NCI-H1930 (cell line): ENCODE results near the gene TBC1D21.

Experiments used
- DNase-seq, 2 experiments: peaks; one replicate each; lab custom pipeline; 2025; lab: John Stamatoyannopoulos, UW

TBC1D21 gene, protein sequence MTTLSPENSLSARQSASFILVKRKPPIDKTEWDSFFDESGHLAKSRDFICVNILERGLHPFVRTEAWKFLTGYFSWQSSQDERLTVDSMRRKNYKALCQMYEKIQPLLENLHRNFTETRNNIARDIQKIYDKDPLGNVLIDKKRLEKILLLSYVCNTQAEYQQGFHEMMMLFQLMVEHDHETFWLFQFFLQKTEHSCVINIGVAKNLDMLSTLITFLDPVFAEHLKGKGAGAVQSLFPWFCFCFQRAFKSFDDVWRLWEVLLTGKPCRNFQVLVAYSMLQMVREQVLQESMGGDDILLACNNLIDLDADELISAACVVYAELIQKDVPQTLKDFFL

GRCh38 chr15:73873456-73873855 lies at the start of gene TBC1D21:
Gene TBC1D21 (plus strand): TSS chr15:73873564. CDS start chr15:73873710, 146 bp downstream.
- no peak for DNase-seq

GRCh38 chr15:73826711-73827251 lies 46.6 kb upstream of the TBC1D21 start:
- DNase-seq, result no peak

- DNase-seq, result no peak
Observed at GRCh38 chr15:73829523-73829922, 43.8 kb upstream of the TBC1D21 start.

GRCh38 chr15:73832657-73833056 lies 40.7 kb upstream of the TBC1D21 start:
- DNase-seq, result no peak

DNA sequence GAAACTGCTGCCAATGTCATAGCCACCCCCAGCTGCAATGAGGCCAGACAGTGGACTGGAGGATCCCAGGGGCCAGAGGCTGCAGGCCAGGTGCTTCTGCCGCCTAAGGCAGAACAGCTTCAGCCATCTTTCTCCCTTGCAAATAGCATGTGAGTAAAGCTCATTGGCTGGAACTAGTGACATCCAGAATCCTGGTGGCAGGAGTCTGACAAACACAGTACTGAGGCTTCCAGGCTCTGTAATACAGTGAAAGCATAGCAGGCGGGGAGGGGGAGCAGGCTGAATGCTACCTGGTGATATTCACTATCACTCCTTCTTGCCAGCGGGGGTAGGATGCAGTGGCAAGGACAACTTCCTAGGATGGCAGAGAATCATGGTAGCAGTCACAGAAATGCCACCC lies 36.5 kb upstream of the TBC1D21 start:
- DNase-seq, result no peak

GRCh38 chr15:73838831-73839426 lies 34.4 kb upstream of the TBC1D21 start:
- no peak for DNase-seq

GRCh38 chr15:73839699-73840377 lies 33.5 kb upstream of the TBC1D21 start:
- no peak for DNase-seq

DNA sequence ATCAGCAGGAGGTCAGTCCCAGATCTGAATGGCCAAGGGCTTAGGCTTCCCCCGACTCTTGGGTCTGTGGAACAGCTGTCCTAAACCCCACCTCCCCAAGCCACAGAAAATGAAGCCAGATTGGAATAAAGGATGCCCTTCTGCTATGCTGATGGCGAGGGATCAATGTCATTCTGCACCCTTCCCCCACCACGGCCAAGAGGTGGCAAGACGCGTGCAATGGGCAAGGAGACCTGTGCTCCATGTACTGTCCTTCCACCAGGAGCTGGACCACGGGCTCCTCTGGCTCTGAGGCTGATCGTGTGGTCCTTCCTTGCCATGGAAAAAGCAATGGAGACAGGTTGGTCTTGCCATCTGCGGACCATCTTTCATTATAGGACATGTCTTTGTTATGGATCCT lies 32.6 kb upstream of the TBC1D21 start:
- DNase-seq, result no peak

- no peak for DNase-seq
Observed at GRCh38 chr15:73841756-73842725, 31.3 kb upstream of the TBC1D21 start.

GRCh38 chr15:73843787-73844186 lies 29.6 kb upstream of the TBC1D21 start:
- no peak for DNase-seq

DNA sequence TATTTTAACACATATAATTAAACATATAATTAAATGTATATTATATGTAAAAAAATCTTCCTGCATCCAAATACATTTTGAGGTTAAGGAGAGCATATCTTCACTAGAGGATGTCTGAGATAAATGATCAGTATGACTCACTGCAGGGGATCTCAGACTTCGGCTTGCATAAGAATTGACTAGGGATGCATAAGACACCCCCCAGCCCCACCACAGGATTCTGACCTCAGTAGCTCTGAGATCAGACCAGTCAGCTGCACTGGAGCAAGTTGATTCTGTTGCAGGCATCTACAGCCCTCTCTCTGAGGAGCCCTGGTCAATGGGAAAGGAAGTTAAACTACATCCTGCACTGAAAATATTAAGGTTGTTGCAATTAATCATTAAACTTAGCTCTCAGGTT lies 29.0 kb upstream of the TBC1D21 start:
- DNase-seq, result no peak

- no peak for DNase-seq
Observed at GRCh38 chr15:73845507-73845906, 27.9 kb upstream of the TBC1D21 start.

DNA sequence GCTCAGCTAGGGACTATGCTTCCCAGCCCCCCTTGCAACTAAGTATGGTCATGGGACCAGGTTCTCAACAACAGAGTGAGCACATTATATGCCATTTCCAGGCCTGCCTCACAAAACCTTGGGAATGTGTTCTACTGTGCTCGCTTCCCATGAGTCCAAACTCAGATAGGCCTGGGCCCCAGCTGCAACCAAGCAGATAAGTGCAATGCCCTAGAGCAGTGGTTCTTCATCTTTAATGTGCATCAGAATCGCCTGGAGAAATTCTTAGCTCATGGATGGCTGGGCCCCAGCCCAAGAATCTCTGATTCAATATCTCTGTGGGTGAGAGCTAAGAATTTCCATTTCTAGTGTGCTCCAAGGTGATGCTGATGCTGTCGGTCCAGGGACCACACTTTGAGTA lies 27.5 kb upstream of the TBC1D21 start:
- DNase-seq, result no peak

DNA sequence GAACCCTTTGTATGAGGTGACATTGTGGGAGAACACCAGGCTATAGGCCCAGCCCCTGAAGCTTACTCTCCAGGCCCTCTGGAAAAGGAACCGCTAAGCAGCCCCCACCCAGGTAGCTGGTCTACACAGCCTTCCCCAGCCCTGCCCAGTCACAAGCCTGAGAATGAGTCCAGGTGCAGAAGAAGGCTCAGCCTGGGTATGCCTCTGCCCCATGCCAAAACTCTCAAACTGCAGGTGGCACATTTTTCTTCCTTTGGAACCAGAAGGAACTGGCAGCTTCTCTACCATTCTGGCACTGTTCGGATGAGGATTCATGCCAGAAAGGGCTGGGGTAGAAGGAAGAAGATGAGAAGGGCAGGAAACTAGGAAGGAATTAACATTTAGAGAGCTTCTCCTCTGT lies 23.7 kb upstream of the TBC1D21 start:
- no peak for DNase-seq

DNA sequence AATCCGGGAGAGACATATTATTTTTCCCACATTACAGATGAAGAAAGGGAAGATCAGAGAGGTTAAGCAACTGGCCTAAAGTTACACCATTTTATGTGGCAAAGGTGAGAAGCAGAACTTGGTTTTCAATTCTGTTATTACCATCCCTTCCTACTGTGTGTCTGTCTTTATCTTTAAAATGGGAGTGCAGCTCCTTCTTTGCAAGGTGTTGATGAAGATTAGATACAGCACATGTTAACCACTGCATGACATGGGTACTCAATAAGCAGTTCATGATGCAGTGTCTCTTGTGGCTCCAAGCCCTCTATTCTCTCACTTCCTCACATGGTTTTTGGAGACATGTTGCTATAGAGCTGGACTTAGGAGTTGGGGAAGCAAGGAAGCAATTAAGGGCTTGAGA lies 23.1 kb upstream of the TBC1D21 start:
- DNase-seq, result no peak

DNA sequence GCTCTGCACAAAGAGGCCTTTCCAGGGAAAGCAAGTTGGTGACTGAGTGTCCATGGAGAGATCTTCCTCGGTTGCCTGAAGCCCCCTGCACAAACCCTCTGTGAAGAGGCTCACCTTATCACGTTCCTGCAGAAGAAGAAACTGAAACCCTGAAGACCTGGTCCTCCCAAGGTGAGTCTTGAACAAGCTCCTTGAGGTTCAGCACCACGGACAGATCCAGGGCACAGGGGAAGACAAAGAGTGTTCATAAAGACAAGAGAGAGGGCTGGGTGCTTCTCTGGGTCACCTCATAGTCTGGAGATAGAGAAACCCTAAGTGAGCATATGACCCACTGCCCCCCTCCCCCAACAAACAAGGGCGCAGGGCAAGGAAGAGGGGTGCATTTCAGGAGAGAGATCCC lies 21.7 kb upstream of the TBC1D21 start:
- DNase-seq, result no peak

- no peak for DNase-seq
Observed at GRCh38 chr15:73852507-73852906, 20.9 kb upstream of the TBC1D21 start.

DNA sequence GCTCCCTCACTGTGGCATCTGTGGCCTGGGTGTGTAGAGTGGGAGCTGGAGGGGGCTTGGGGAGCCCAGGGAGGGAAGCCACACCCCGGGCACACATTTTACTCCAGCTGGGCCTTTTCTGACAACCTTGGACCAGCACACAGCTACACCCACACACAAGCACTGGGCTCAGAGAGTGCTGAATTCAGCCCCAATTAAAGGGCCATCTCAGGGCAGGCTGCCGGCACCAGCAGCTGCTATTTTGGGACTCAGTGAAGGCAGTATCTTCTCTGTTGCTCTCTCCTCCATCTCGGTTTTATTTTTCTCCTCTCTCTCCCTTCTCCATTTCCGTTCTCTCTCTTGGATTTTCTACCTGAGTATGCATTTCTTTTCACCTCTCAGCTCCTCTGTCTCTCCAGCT lies 19.1 kb upstream of the TBC1D21 start:
- no peak for DNase-seq

GRCh38 chr15:73856458-73857192 lies 16.7 kb upstream of the TBC1D21 start:
- no peak for DNase-seq

GRCh38 chr15:73857193-73857920 lies 16.0 kb upstream of the TBC1D21 start:
- DNase-seq, result no peak
